ENCODE data around the gene MEI1. TPM values are rescaled to one million over a fixed set of nuclear protein-coding genes. Genes with fewer than 3 reads are reported as not detected.

The MEI1 gene
- total RNA-seq, 1 donor from 2014 or later, result 1.3 TPM

DNA sequence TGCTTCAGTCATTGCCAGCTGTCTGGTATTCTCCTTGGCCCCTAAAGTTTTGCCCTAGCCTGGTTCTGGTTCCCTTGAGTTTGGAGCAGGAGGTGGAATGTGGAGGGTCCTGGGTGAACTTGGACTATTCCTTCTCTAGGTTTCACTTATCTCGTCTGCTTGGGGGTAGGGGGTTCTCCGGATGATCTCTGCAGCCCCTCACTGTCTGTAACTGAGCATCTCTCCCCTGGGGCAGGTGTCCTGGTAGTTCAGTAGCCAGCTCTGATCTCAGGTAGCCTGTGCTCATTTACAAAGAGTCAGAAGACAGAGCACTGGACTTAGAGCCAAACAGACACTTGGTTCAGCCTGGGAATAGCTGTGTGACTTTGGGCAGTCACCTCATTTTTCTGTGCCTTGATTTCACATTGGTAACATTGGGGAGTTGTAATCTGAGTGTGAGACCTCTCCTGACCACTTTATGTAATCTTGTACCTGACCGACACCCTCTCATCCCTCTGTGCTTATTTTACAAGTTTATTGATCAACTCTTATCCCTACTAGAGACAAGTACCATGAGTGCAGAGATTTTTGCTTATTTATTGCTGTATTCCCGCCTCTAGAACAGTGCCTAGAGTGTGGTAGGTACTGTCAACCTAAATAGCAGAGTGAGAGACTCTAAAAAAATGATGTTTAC is 102.0 kb downstream of the MEI1 start:
- Mint-ChIP-seq H3K9me3 (no peaks in the 10 kb centered on the region), H3K36me3 (peaks cover 2% of the 10 kb centered on the region), H3K4me1 (peaks cover 27% of the 10 kb centered on the region), H3K27ac (peak overlapping the region; percentile 98), H3K27me3 (ENCODE audit: low read depth) (no peaks in the 10 kb centered on the region), H3K4me3 (peak overlapping the region; percentile 97)
- no peak for DNase-seq (ENCODE audit: low spot score in 2 of 2, unreplicated experiment in 2 of 2)
- TF ChIP-seq, protein P1, sequence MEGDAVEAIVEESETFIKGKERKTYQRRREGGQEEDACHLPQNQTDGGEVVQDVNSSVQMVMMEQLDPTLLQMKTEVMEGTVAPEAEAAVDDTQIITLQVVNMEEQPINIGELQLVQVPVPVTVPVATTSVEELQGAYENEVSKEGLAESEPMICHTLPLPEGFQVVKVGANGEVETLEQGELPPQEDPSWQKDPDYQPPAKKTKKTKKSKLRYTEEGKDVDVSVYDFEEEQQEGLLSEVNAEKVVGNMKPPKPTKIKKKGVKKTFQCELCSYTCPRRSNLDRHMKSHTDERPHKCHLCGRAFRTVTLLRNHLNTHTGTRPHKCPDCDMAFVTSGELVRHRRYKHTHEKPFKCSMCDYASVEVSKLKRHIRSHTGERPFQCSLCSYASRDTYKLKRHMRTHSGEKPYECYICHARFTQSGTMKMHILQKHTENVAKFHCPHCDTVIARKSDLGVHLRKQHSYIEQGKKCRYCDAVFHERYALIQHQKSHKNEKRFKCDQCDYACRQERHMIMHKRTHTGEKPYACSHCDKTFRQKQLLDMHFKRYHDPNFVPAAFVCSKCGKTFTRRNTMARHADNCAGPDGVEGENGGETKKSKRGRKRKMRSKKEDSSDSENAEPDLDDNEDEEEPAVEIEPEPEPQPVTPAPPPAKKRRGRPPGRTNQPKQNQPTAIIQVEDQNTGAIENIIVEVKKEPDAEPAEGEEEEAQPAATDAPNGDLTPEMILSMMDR (IDR thresholded peaks at IDR 0.05; ENCODE audit: unreplicated experiment), result no peak

DNA sequence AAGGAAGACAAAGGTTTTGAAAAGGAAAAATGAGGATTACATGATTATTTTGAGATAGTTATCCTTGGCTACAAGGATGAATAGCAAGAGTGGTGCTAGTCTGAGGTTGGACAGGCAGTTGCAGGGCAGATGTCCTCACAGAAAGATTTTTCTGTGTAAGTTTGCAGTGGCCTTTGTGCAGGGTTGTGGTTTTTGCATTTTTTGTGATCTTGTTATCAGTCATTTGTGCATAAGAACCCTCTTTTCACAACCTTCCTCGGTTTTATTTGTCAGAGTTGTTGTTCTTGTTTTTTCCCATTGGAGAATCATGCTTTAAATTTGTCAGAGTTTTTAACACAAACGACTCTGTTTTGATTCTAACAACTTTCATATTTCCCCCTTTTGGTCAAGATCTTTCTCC is 102.6 kb downstream of the MEI1 start:
- no peak for DNase-seq (ENCODE audit: low spot score in 2 of 2, unreplicated experiment in 2 of 2)
- H3K36me3 Mint-ChIP-seq, result peaks cover 2% of the 10 kb centered on the region
- H3K4me1 Mint-ChIP-seq, result peaks cover 27% of the 10 kb centered on the region
- no peaks in the 10 kb centered on the region for H3K9me3 Mint-ChIP-seq
- H3K4me3 Mint-ChIP-seq, result peak overlapping the region; percentile 97
- no peaks in the 10 kb centered on the region for H3K27me3 Mint-ChIP-seq (ENCODE audit: low read depth)
- H3K27ac Mint-ChIP-seq, result peak overlapping the region; percentile 98
- TF ChIP-seq, protein P1 (IDR thresholded peaks at IDR 0.05; ENCODE audit: unreplicated experiment), result no peak

DNA sequence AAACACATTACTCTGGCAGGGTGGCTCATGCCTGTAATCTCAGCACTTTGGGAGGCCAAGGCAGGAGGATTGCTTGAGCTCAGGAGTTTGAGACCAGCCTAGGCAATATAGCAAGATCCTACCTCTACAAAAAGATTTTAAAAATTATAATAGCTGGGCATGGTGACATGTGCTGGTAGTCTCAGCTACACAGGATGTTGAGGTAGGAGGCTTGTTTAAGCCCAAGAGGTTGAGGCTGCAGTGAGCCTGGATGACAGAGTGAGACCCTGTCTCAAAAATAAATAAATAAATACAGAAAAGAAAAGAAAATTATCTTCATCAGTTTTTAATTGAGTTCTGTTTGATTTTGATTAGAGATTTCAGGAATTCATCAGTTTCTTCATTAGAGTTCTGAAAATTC is 106.3 kb downstream of the MEI1 start:
- H3K9me3 Mint-ChIP-seq, result no peaks in the 10 kb centered on the region
- no peak overlapping the region for H3K4me3 Mint-ChIP-seq

DNA sequence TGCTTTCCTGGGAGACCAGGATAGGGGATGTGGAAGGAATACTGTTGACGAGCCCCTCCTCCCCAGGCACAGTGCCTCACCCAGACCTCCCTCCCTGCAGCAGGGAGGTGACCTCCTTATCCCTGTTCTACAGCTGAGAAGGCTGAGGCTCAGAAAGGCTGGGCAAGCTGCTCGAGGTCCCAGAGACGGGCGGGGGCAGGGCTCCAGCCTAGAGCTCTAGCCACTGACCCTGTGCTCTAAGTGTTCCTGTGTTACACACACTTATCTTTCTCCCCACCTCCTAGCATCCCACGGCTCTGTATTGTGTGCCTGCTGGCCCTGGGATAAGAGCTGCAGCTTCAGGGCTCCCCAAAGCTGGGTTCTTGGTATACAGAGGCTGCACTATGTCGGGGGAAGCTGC is 109.1 kb downstream of the MEI1 start:
- Mint-ChIP-seq H3K27ac (no peak overlapping the region), H3K27me3 (ENCODE audit: low read depth) (no peaks in the 10 kb centered on the region), H3K9me3 (no peaks in the 10 kb centered on the region), H3K4me3 (no peak overlapping the region), H3K36me3 (peaks cover 7% of the 10 kb centered on the region), H3K4me1 (no peaks in the 10 kb centered on the region)
- no peak for DNase-seq (ENCODE audit: low spot score in 2 of 2, unreplicated experiment in 2 of 2)
- TF ChIP-seq, protein P1 (IDR thresholded peaks at IDR 0.05; ENCODE audit: unreplicated experiment), result no peak

More for the DNA sequence above, 106.3 kb downstream of the MEI1 start:
- H3K27ac Mint-ChIP-seq, result no peak overlapping the region
- no peak for DNase-seq (ENCODE audit: low spot score in 2 of 2, unreplicated experiment in 2 of 2)
- peaks cover 8% of the 10 kb centered on the region for H3K36me3 Mint-ChIP-seq
- TF ChIP-seq, protein P1 (IDR thresholded peaks at IDR 0.05; ENCODE audit: unreplicated experiment), result no peak
- no peaks in the 10 kb centered on the region for H3K27me3 Mint-ChIP-seq (ENCODE audit: low read depth)
- H3K4me1 Mint-ChIP-seq, result peaks cover 14% of the 10 kb centered on the region

DNA sequence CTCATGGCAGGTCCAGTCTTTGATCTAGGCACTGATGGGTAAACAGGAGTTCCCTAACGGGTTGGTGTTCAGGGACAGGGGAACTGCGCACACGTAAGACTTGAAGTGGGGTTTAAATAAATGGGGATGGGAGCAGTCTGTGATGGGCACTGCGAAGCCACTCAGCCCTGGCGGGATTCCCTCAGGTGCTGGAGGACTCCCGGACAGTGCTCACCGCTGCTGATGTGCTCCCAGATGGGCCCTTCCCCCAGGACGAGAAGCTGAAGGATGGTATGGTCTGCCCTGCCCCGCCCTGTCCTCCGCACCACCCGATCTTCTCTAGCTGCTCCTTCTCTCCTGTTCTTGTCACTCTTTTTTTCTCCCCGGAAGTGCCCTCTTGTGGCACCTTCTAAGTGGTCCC is 110.7 kb downstream of the MEI1 start:
- no peaks in the 10 kb centered on the region for H3K4me1 Mint-ChIP-seq
- no peaks in the 10 kb centered on the region for H3K9me3 Mint-ChIP-seq
- H3K36me3 Mint-ChIP-seq, result peaks cover 15% of the 10 kb centered on the region
- DNase-seq (ENCODE audit: low spot score in 2 of 2, unreplicated experiment in 2 of 2), result no peak
- no peaks in the 10 kb centered on the region for H3K27me3 Mint-ChIP-seq (ENCODE audit: low read depth)
- H3K27ac Mint-ChIP-seq, result no peak overlapping the region
- H3K4me3 Mint-ChIP-seq, result no peak overlapping the region
- TF ChIP-seq, protein P1 (IDR thresholded peaks at IDR 0.05; ENCODE audit: unreplicated experiment), result no peak
